ENCODE data around the gene CSTPP1. TPM values are rescaled to one million over a fixed set of nuclear protein-coding genes. Genes with fewer than 3 reads are reported as not detected.

CSTPP1 gene
- total RNA-seq, 4 donors from 2014 or later, result 35.3 to 51.9 (median 39.7) TPM

GRCh38 chr11:46999217-46999616 is 62.7 kb downstream of the CSTPP1 start:
- no peak for TF ChIP-seq CTCF (IDR thresholded peaks at IDR 0.05)
- TF ChIP-seq EP300 (IDR thresholded peaks at IDR 0.05), result no peak
- no peak for TF ChIP-seq POLR2A (IDR thresholded peaks at IDR 0.05)
- Histone ChIP-seq H3K4me3 (no peak overlapping the region), H3K36me3 (peaks cover 0 to 13% (median 0%) of the 10 kb centered on the region in 3 donors), H3K9me3 (no peaks in the 10 kb centered on the region), H3K4me1 (peaks cover 0 to 24% (median 10%) of the 10 kb centered on the region in 4 donors), H3K27ac (no peak overlapping the region), H3K27me3 (no peaks in the 10 kb centered on the region)
- no peak for DNase-seq (ENCODE audit: low spot score in 2 of 2)

DNA sequence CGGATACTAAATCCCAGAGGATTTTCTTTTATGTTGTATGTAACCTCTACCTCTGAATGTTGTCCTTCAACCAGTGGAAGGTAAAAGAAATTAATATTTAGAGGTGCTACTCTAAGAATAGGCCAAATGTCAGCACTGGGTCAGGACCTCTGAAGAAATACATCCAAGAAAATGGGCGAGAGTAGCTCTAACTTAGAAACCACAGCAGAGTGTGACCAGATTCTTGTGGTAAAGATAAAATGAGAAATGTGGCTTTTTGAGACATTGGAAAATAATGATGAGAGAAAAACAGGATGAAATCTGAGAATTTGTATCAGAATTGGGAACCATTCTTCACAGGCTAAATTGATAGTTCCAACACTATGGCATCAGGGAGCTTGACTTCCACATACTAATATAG is 63.5 kb downstream of the CSTPP1 start:
- no peaks in the 10 kb centered on the region for H3K27me3 ChIP-seq
- no peak overlapping the region for H3K27ac ChIP-seq
- WGBS, 2 donors, result 77 to 82% methylated on average over 2 of the region's 2 CpGs
- DNase-seq (ENCODE audit: low spot score in 2 of 2), result no peak
- H3K36me3 ChIP-seq, result peaks cover 0 to 13% (median 0%) of the 10 kb centered on the region in 3 donors
- TF ChIP-seq EP300 (IDR thresholded peaks at IDR 0.05) (no peak), POLR2A (IDR thresholded peaks at IDR 0.05) (no peak), CTCF (IDR thresholded peaks at IDR 0.05) (no peak)
- peaks cover 0 to 33% (median 14%) of the 10 kb centered on the region in 4 donors for H3K4me1 ChIP-seq
- H3K9me3 ChIP-seq, result no peaks in the 10 kb centered on the region
- H3K4me3 ChIP-seq, result no peak overlapping the region

GRCh38 chr11:47001781-47002181 is 65.2 kb downstream of the CSTPP1 start:
- H3K27ac ChIP-seq, result no peak overlapping the region
- TF ChIP-seq EP300 (IDR thresholded peaks at IDR 0.05) (no peak), CTCF (IDR thresholded peaks at IDR 0.05) (no peak), POLR2A (IDR thresholded peaks at IDR 0.05) (no peak)
- 65% methylated on average over 3 of the region's 3 CpGs for WGBS, 2 donors
- no peak for DNase-seq (ENCODE audit: low spot score in 2 of 2)
- H3K4me1 ChIP-seq, result peaks cover 0 to 39% (median 19%) of the 10 kb centered on the region in 4 donors
- no peaks in the 10 kb centered on the region for H3K9me3 ChIP-seq
- H3K36me3 ChIP-seq, result peaks cover 0 to 13% (median 0%) of the 10 kb centered on the region in 3 donors
- H3K4me3 ChIP-seq, result no peak overlapping the region
- no peaks in the 10 kb centered on the region for H3K27me3 ChIP-seq

DNA sequence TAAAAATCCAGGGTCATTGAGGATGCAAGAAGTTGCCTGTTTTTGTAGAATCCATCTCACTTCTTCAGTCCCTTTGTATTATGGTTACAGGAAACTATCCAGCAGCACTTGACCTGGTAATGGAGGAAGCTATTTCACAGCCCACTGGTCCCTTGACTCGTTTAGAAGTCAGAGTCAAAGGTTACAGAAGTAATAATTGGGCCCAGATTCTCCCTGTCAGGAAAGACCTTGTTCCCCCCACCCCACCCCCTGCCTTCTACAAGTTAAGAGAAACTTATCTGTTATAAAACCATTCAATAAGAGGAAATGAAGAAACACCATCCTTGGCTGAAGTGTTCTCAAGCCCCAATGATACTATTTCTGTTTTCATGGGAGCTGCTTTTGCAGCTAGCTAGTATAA is 65.8 kb downstream of the CSTPP1 start:
- DNase-seq (ENCODE audit: low spot score in 2 of 2), result no peak
- no peaks in the 10 kb centered on the region for H3K27me3 ChIP-seq
- H3K4me1 ChIP-seq, result peaks cover 0 to 39% (median 19%) of the 10 kb centered on the region in 4 donors
- H3K9me3 ChIP-seq, result no peaks in the 10 kb centered on the region
- no peak overlapping the region for H3K27ac ChIP-seq
- H3K4me3 ChIP-seq, result no peak overlapping the region
- peaks cover 0 to 11% (median 0%) of the 10 kb centered on the region in 3 donors for H3K36me3 ChIP-seq
- 12 to 17% methylated on average over 1 of the region's 1 CpG for WGBS, 2 donors
- no peak for TF ChIP-seq CTCF (IDR thresholded peaks at IDR 0.05)
- no peak for TF ChIP-seq EP300 (IDR thresholded peaks at IDR 0.05)
- no peak for TF ChIP-seq POLR2A (IDR thresholded peaks at IDR 0.05)

DNA sequence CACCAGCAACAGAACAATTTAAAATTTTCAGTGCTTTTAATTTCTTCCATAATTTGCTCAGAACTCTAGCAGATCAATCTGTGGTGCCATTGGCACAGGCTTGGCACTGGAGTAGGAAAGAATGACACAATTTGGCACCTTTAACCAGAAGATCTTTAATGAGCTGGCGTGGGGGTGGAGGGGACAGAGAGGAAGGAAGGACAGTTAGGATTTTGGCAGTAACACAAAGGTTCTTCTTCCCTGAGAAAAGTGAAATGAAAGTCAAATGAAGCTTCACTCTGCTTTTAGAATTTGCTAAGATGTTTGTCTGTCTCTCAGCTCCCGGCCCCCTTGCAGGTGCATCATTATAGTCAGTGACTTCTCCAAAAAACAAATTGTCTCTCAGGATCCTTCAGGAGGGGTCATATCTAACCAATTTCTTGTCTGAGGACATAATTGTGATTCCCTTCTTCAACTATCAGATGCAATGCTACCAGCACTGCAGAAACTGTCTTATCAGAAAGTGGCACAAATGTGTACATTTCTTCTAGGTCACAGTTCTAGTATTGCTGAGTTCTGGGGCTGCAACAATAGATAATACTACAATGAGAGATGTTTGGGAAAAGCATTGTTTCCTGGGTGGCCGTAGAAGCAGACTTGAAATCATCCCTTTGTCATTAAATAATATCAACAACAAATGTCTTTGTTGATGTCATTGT is 66.8 kb downstream of the CSTPP1 start:
- peak in 1 of 2 donors; percentile 9 for DNase-seq (ENCODE audit: low spot score in 2 of 2)
- H3K27ac ChIP-seq, result no peak overlapping the region
- TF ChIP-seq CTCF (IDR thresholded peaks at IDR 0.05) (no peak), POLR2A (IDR thresholded peaks at IDR 0.05) (no peak), EP300 (IDR thresholded peaks at IDR 0.05) (no peak)
- no peak overlapping the region for H3K4me3 ChIP-seq
- H3K27me3 ChIP-seq, result no peaks in the 10 kb centered on the region
- no peaks in the 10 kb centered on the region for H3K9me3 ChIP-seq
- peaks cover 0 to 1% (median 0%) of the 10 kb centered on the region in 3 donors for H3K36me3 ChIP-seq
- 56 to 66% methylated on average over 3 of the region's 3 CpGs for WGBS, 2 donors
- H3K4me1 ChIP-seq, result peaks cover 0 to 39% (median 19%) of the 10 kb centered on the region in 4 donors

All from tibial nerve (tissue), 4 donors.